NCI-H510A treated with DMSO at 0.1 percent for 48 hours (cell line): ENCODE results near the gene EP300.
"Not testable (repeated sequence)": the region's sequence is repeated elsewhere in the genome, so short reads cannot be mapped to it uniquely, and the experiment has no call there.

ENCODE experiments used
- DNase-seq: peaks from one replicate; lab custom pipeline; 2025; lab: John Stamatoyannopoulos, UW

EP300 gene

DNA sequence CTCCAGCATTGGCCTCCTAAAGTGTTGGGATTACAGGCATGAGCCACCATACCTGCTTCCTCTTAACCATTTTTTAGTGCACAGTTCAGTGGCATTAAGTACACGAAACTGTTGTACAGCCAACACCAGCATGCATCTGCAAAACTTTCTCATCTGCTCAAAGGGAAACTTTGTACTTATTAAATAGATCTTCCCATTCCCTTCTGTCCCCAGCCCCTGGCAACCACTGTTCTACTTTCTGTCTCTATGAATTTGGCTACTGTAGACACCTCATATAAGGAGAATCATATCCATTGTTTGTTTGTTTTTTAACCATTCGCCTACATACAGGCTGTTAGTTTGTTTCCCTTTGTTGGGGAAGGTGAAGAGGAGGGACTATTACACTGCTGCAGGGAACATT lies 6.5 kb upstream of the EP300 start:
- DNase-seq = no peak

DNA sequence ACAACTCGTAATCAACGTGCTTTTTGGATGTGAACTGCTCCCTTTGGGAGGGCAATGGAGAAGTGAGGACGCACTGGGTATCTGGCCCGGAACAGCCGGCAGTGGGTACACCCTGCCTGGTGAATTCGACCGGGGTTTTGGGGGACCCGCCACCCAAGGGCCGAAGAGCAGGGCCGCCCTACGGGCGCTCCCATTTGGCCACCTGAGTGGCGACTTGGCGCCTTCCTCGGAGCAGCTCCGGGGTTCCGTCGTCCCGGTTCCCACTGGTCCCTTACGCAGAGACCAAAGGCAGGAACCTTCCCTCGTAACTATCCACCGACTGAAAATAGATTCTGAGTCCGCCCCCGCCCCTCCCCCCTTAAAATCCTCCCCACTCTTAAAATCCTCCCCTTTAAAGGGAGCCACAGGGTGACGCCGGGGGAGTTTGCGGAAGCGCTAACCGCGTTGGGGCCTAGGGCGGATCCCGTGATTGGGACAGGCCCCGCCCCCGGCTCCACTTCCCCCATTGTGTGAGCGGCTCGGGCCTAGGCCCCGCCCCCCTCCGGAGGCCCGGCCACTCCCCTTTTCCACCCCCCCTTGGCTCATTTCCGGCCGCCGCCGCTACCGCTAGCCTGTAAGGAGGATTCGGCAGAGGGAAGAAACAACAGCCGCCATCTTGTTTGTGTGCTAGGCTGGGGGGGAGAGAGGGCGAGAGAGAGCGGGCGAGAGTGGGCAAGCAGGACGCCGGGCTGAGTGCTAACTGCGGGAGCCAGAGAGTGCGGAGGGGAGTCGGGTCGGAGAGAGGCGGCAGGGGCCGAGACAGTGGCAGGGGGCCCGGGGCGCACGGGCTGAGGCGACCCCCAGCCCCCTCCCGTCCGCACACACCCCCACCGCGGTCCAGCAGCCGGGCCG lies 1.0 kb upstream of the EP300 start:
- DNase-seq = peak; percentile 87

DNA sequence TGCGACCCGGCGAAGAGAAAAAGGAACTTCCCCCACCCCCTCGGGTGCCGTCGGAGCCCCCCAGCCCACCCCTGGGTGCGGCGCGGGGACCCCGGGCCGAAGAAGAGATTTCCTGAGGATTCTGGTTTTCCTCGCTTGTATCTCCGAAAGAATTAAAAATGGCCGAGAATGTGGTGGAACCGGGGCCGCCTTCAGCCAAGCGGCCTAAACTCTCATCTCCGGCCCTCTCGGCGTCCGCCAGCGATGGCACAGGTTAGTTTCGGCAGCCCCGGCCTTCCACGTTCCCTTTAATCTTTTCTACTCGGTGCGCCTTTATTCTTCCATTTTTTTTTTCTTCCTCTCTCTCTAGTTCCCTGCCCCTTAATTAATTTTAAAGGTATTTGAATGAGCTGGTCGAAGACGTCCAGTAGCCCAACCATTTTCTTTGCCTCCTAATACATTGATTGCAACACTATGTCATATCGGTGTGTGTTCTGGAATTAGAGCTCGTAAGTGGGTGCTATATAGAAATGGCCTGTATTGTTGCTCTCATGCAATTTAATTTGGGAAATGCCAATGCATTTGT lies 537 bp downstream of the EP300 start:
- DNase-seq = peak; percentile 5

DNA sequence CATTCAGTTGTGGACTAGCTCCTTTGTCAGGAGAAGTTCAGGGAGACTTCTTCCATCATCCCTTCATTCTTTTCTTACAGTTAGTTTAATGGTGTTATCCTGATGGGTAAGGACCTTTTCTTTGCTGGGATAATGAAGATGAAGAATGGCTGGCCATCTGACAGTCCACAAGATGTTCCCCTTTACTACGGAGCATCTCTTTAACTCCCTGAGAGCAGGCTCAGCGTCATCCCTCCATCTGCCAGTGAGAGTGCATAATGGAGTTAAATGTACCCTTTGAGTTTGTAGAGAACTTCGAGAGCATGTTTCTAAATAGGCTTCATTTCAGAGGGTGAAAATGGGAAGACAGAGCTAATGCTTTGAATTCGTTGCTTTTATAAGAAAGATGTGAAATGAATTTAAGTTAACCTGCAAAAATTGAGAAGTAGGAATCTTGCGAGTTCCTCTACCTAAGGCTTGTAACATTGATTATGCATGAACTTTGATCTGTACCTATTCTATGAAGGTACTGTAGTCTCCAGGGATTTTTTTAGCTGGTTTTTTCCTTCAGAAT lies 1.7 kb downstream of the EP300 start:
- DNase-seq = no peak

DNA sequence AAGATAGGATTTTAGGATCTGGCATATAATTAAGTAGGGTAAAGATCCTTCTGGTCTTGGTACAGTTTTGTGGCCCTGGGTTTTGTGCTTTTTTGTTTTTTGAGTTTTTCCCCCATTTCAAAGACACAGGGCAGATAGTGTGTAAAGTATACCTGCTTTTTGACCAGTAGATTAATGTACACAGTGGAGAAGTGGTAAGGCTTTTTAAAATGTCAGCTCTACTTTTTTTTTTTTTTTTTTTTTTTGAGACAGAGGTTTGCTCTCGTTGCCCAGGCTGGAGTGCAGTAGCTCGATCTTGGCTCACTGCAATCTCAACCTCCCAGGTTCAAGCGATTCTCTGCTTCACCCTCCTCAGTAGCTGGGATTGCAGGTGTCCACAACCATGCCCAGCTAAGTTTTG lies 4.0 kb downstream of the EP300 start:
- DNase-seq = no peak

DNA sequence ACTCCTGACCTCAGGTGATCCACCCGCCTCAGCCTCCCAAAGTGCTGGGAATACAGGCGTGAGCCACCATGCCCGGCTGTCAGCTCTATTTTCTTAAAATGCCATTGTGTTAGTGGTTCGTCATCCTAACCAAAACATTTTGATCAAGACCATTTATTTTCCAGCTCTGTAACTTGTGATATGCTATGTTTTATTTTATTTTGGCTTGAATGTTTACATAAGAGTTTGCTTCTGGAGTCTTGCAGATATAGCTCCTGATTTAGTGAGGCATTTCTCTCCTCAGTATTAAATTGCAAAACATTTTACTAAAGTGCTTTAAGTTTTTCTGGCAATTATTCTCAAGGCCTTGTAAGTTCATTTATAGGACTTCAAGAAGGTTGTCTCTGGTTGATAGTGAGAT lies 4.4 kb downstream of the EP300 start:
- no peak for DNase-seq

DNA sequence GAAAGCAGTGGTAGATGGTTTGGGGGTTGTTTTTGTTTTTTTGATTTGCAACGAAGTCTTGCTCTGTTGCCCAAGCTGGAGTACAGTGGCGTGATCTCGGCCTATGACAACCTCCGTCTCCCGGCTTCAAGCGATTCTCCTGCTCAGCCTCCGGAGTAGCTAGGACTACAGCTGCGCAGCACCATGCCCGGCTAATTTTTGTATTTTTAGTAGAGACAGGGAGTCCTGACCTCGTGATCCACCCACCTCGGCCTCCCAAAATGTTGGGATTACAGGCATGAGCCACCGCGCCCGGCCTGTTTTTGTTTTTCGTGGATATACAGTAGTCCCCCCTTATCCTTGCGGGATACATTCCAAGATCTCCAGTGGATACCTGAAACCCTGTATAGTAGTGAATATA lies 6.6 kb downstream of the EP300 start:
- no peak for DNase-seq

DNA sequence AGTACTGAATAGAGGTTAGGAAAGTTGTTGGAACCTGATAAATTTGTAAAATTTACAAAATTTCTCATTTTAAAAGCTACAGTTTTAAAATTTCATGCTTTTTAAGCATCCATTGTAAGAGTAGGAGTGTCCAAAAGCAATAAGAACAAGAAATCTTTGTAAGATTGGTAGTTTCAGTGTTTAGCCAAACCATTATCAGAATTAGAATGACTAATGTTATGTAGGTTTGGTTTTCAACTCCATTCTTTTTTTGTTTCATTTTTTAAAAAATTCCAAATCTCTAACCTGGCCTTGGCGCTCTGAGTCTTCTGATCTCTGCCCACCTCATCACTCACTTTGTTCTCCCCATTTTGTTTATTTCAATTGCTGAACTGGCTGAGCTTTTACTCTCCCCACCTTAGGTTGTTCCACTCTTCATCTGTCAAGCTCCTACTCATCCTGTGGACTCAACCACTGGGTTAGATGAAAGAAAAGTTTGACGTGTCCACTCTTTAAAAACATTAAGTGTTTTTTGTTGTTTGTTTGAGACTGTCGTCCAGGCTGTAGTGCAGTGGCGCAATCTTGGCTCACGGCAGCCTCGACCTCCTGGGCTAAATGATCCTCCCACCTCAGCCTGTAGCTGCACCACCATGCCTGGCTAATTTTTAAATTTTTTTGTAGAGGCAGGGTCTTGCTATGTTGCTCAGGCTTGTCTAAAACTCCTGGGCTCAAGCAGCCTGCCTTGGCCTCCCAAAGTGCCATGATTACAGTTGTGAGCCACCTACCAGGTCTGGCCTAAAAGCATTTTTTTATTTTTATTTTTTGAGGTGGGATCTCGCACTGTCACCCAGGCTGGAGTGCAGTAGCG lies 14.0 kb downstream of the EP300 start:
- DNase-seq = no peak

DNA sequence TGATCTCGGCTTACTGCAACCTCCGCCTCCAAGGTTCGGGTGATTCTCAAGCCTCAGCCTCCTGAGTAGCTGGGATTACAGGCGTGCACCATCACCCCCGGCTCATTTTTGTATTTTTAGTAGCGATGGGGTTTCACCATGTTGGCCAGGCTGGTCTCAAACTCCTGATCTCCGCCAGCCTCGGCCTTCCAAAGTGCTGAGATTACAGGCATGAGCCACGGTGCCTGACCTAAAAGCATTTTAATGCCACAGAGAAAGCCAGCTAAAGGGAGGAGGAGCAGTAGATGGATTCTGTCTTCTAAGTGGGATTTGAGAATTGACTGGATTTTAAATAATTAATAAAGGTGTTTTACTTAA lies 14.6 kb downstream of the EP300 start:
- DNase-seq = not testable (repeated sequence)

DNA sequence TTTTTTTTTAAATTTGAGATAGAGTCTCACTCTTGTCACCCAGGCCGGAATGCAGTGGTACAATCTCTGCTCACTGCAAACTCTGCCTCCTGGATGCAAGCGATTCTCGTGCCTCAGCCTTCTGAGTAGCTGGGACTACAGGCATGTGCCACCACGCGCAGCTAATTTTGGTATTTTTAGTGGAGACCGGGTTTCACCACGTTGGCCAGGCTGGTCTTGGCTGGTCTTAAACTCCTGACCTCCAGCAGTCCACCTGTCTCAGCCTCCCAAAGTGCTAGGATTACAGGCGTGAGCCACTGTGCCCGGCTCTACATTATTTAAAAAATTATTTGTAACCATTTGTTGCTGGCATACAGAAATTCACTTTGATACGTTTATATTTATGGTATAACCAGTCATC lies 18.6 kb downstream of the EP300 start:
- no peak for DNase-seq

DNA sequence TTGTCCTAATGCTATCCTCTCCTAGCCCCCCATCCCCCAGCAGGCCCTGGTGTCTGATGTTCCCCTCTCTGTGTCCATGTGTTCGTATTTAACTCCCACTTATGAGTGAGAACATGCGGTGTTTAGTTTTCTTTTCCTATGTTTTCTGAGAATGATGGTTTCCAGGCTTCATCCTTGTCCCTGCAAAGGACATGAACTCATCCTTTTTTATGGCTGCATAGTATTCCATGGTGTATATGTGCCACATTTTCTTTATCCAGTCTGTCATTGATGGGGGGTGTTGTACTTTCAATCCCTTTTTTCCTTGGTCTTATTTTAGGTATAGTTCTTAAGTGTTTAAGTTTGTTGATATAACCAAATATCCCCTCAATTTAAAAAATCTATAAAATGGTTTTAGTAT lies 23.9 kb downstream of the EP300 start:
- DNase-seq = no peak

DNA sequence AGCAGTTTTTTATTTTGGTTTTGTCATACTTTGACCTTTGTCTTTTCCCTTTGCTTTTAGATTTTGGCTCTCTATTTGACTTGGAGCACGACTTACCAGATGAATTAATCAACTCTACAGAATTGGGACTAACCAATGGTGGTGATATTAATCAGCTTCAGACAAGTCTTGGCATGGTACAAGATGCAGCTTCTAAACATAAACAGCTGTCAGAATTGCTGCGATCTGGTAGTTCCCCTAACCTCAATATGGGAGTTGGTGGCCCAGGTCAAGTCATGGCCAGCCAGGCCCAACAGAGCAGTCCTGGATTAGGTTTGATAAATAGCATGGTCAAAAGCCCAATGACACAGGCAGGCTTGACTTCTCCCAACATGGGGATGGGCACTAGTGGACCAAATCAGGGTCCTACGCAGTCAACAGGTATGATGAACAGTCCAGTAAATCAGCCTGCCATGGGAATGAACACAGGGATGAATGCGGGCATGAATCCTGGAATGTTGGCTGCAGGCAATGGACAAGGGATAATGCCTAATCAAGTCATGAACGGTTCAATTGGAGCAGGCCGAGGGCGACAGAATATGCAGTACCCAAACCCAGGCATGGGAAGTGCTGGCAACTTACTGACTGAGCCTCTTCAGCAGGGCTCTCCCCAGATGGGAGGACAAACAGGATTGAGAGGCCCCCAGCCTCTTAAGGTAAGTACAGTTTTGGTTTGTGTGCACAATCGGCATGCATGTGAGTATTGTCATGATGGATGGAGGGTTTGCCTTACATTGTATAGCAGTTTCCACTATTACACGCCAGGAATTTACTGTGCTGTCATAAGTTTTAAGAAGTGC lies 25.0 kb downstream of the EP300 start:
- DNase-seq = no peak

DNA sequence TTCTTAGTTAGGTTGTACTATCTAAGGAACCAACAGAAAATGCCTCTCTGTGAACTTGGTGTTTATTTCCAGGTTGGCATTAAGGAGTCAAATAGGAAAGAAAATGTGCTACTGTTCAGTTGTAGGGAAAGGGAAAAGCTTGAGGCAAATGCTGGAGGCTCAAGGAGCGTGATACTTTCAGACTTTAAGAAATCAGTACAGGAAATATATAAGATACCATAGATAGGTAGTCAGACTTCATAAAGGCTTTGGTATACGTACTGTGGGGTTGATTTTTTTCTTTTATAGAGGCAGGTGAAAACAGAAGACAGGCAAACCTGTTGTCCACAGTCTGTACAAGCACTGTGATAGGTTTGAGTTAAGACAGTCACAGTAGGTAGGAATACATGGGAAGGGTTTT lies 30.8 kb downstream of the EP300 start:
- no peak for DNase-seq

DNA sequence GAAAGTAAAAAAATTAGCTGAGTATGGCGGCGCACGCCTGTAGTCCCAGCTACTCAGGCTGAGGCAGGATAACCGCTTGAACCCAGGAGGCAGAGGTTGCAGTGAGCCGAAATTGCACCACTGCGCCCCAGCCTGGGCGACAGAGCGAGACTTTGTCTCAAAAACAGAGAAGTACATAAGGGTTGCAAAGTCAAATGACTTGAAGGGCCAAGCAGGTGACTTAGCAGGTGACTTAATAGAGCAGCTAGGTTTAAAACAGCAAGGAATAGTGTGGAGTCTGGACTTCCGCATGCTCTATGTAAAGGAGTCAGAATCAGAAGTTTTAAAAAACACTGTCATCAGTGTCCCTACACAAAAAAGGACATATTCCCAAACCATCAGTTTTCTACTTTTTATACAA lies 31.7 kb downstream of the EP300 start:
- DNase-seq = no peak

DNA sequence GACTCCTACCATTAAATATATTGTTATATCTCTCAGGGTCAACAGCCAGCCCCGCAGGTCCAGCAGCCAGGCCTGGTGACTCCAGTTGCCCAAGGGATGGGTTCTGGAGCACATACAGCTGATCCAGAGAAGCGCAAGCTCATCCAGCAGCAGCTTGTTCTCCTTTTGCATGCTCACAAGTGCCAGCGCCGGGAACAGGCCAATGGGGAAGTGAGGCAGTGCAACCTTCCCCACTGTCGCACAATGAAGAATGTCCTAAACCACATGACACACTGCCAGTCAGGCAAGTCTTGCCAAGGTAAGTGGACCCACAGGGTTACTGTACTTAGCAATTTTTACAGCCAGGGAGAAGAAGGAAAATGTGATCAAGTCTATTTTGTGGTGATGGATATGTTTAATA lies 35.1 kb downstream of the EP300 start:
- no peak for DNase-seq

DNA sequence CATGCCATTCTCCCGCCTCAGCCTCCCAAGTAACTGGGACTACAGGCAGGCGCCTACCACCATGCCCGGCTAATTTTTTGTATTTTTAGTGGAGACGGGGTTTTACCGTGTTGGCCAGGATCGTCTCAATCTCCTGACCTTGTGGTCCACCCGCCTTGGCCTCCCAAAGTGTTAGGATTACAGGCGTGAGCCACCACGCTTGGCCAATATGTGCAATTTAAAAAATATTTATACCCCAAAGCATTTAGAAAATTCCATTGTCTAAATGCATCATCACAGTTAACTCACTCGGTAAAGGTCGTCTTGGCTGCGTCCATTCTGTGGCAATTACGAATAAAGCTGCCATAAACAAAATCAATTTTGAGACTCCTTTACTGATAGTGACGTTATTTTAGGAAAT lies 36.2 kb downstream of the EP300 start:
- DNase-seq = no peak

DNA sequence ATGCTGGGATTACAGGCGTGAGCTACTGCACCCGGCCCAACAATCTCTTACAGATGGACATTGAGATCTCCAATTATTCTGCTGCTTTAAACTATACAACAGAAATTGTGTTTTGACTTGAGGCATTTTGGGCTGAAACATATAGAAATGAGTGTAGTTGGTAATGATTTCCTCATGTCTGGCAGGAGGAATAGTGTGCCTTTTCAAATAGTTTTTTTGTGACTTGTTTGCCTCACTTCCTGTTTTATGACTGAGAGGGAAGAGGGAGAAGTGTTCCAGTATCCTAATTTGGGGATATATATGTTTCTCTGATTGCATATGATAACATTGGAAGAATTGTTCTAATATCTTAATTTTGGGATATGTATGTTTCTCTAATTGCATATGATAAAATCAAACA lies 40.2 kb downstream of the EP300 start:
- DNase-seq = no peak

DNA sequence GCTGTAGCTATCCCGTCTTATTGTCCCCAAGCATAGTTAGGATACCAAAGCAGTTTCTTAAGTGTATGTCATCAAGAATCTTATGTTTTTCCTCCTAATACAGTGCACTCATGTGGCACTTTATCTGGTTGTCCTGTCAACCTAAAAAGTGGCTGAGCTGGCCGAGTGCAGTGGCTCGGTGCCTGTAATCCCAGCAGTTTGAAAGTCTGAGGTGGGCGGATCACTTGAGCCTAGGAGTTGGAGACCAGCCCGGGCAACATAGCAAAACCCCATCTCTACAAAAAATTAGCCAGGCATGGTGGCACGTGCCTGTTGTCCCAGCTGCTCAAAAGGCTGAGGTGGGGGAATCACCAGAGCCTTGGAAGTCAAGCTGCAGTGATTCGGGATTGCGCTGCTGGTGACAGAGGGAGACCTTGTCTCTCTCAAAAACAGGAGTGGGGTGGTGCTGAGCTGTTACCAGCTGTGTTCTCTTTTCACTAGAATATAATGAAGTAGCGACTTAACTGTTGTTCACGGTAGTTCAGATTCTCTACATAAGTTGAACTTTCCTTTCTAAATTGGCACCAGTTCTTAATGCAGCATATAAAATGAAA lies 48.1 kb downstream of the EP300 start:
- DNase-seq = no peak

DNA sequence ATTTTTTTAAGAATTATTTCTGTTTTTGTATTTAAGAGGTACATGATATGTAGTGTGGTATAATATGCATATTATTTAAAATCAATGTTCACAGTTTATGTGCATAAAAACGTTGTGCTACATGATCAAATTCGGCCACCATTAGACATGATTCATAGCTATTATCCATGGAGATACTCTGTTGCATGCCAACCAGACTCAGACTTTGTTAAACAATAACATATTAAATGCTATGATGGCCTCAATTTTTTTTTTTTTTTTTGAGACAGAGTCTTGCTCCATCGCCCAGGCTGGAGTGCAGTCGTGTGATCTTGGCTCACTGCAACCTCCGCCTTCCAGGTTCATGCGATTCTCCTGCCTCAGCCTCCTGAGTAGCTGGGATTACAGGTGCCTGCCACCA lies 53.5 kb downstream of the EP300 start:
- not testable (repeated sequence) for DNase-seq

DNA sequence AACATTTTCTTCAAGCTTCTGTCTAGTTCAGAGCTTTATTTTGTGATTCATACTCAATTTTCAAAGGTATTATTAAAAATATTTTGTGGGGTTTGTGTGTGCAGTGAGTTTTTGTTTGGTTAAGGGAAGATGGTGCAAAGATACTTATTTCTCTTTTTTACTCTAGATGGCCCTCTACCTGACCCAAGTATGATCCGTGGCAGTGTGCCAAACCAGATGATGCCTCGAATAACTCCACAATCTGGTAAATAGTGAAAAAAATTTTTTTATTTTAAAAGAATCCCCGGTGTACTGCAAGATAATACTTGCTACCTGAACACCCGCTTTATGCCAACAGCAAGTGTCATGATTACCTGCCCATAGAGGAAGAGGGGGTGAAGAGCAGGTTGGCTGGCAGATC lies 54.2 kb downstream of the EP300 start:
- no peak for DNase-seq

DNA sequence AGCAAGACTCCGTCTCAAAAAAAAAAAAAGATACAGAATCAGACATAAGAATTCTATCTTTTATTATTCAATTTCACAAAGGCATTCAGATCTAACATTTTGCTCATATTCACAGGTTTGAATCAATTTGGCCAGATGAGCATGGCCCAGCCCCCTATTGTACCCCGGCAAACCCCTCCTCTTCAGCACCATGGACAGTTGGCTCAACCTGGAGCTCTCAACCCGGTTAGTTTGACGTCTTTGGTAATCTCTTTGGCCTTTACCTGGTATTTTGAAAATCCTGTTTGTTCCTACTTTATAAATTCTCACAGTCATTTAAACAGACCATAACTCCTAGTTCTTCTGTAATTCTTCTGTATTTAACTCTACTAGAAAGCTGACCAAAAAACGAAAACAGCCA lies 55.3 kb downstream of the EP300 start:
- DNase-seq = no peak
